Measurements from ENCODE around the gene GFRA1.

Gene GFRA1

GRCh38 chr10:116272440-116273283 is at the start of gene GFRA1:
GFRA1 (minus strand) TSS chr10:116273206; CDS start chr10:116272029, 1,177 bp downstream.
- no peak for DNase-seq

GRCh38 chr10:116316503-116316902 is 43.5 kb upstream of the GFRA1 start:
- DNase-seq, result no peak

GRCh38 chr10:116312548-116312947 is 39.5 kb upstream of the GFRA1 start:
- no peak for DNase-seq

- no peak for DNase-seq
Measured at GRCh38 chr10:116311706-116312490, 38.9 kb upstream of the GFRA1 start.

GRCh38 chr10:116311016-116311415 is 38.0 kb upstream of the GFRA1 start:
- DNase-seq, result no peak

GRCh38 chr10:116307455-116307854 is 34.4 kb upstream of the GFRA1 start:
- no peak for DNase-seq

GRCh38 chr10:116306847-116307246 is 33.8 kb upstream of the GFRA1 start:
- no peak for DNase-seq

- no peak for DNase-seq
Measured at GRCh38 chr10:116304923-116305322, 31.9 kb upstream of the GFRA1 start.

- DNase-seq, result no peak
Measured at GRCh38 chr10:116300542-116300941, 27.5 kb upstream of the GFRA1 start.

GRCh38 chr10:116298586-116298985 is 25.6 kb upstream of the GFRA1 start:
- DNase-seq, result no peak

- no peak for DNase-seq
Measured at GRCh38 chr10:116296291-116296721, 23.3 kb upstream of the GFRA1 start.

GRCh38 chr10:116292493-116292892 is 19.5 kb upstream of the GFRA1 start:
- no peak for DNase-seq

- DNase-seq, result no peak
Measured at GRCh38 chr10:116289652-116290051, 16.6 kb upstream of the GFRA1 start.

- DNase-seq, result no peak
Measured at GRCh38 chr10:116287906-116288501, 15.0 kb upstream of the GFRA1 start.

- no peak for DNase-seq
Measured at GRCh38 chr10:116286626-116287200, 13.7 kb upstream of the GFRA1 start.

- DNase-seq, result no peak
Measured at GRCh38 chr10:116281775-116282174, 8.8 kb upstream of the GFRA1 start.

- no peak for DNase-seq
Measured at GRCh38 chr10:116278846-116279245, 5.8 kb upstream of the GFRA1 start.

- DNase-seq, result no peak
Measured at GRCh38 chr10:116276981-116277380, 4.0 kb upstream of the GFRA1 start.

GRCh38 chr10:116274064-116274904 is 1.3 kb upstream of the GFRA1 start:
- DNase-seq, result no peak

- DNase-seq, result no peak
Measured at GRCh38 chr10:116271593-116272439, 1.2 kb downstream of the GFRA1 start.

All from activated naive CD4-positive, alpha-beta T cell treated with Interleukin-2 at 50 U/mL for 16 hours (primary cell).